GM10847 (cell line): ENCODE data around the gene SLC46A1.

Experiments
- POLR2A ChIP-seq: IDR thresholded peaks from 2 replicates; pipeline ENCODE4 v1.6.1; 2011; ENCODE audit not compliant: insufficient read length; ENCODE audit errors: extremely low read depth

The SLC46A1 gene

GRCh38 chr17:28363186-28363585 is 42.8 kb downstream of the SLC46A1 start:
- no peak for TF ChIP-seq POLR2A

GRCh38 chr17:28357901-28358197 is 48.2 kb downstream of the SLC46A1 start:
- TF ChIP-seq POLR2A = no peak

DNA sequence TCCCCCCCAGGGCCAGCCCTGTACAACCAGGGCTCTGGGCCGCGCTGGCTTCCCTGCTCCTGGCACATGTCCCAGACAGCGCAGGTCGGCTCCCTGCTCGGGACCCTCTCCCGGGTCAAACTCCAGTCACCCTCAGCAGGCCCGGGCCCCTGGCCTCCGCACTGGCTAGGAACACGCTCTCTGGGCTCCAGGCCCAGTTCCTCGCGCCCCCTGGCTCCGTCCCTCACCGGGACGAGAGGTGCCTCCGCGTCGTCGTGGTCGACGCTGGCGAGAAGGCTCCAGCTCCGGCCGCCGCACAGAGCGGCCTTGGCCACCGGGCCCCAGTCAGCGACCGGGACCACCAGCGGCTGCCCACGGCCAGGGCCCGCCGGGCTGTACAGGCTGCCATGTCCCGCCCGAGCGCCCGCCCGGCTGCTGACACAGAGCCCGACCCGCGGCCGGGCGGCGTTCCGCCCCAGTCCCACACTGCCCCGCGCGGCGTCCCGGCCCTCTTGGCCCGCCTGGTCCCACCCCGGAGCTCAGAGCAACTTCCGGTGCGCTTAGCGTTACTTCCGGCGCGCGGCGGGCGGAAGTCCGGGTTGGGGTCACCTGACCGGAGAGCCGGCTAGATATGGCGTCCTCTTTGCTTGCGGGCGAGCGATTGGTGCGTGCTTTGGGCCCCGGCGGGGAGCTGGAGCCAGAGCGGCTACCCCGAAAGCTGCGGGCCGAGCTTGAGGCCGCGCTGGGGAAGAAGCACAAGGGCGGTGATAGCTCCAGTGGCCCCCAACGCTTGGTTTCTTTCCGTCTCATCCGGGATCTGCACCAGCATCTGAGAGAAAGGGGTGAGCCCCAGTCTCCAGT is 48.7 kb downstream of the SLC46A1 start, which contains the start of gene POLDIP2:
POLDIP2 (minus strand) TSS at position 467 of the 840 bp plus-strand sequence; CDS start at position 388, 79 bp downstream.
- TF ChIP-seq POLR2A = peak; percentile 98

- no peak for TF ChIP-seq POLR2A
Measured at GRCh38 chr17:28350271-28350670, 55.7 kb downstream of the SLC46A1 start.

- no peak for TF ChIP-seq POLR2A
Measured at GRCh38 chr17:28348979-28349378, 57.0 kb downstream of the SLC46A1 start.

DNA sequence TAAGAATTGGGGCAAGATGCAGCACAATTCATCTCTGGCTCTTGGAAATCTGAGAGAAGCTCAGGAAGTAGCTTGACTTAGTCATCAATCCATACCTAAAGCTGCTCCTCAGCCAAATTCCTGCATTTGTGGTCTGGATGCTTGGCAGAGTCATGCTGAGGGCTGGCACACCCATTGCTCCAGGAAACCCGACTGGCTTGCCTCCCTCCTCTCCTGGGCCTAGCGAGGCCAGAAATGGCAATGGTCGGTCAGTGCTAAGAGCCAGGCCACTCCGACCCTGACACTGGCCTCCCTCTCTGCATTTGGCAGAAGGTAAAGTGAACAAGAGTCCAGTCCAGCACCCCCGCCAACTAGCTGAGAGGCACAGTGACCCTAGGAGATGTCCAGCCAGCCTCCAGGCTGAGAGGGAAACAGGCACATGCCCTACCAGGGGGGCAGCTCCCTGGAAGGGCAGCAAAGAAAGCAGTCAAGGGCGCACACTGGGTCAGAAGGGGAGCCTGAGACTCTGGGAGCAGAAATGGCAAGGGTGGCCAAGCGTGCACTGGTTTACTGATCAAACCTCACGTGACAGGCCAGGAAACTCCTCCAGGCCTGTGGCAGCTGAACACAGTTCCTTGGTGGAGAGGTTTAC is 58.6 kb downstream of the SLC46A1 start:
- no peak for TF ChIP-seq POLR2A

- TF ChIP-seq POLR2A = no peak
Measured at GRCh38 chr17:28346746-28347246, 59.2 kb downstream of the SLC46A1 start.

- TF ChIP-seq POLR2A = no peak
Measured at GRCh38 chr17:28346199-28346580, 59.8 kb downstream of the SLC46A1 start.

DNA sequence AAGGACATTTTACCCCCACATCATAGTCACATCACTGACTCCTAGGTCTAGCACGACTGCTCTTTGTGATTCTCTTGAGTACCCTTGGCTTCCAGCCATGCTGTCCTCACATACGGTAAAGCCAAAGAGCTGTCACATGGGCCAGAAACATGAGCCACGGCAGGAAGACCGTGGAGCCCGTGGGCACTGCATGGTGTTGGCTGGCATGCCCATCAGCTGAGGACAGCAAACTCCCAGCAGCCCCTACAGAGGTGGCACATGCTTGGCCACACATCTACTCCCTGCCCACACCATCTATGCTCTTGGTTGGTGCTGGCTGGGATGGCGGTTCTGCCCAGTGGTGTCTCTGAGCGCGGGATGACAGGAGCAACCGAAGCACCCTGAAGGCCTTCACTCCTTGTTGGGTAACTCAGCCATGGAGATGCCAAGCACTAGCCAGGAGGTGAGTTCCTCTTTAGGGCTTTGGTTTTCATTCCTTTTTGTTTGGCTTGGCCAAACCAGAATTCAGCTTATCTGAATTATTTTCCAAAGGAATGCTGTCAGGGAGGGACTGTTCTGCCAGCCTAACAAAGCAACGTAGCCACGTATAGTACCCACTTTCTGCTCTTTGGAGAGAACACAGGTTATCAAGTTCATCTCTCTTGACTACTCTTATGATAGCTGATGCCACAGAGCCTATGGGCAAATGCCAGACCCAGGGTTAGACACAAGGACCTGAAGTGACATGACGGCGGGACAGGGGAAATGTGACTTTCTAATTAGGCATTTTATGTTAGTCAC is 60.4 kb downstream of the SLC46A1 start:
- TF ChIP-seq POLR2A = no peak
